GM12872 (cell line): Measurements from ENCODE around the gene LMF2.

Experiments
- CTCF ChIP-seq: IDR thresholded peaks from 3 replicates; pipeline ENCODE4 v1.5.1; 2011; ENCODE audit warnings: low read depth, mild to moderate bottlenecking, low read length, moderate library complexity; ENCODE audit not compliant: insufficient read depth

Gene LMF2

GRCh38 chr22:50517495-50518260, 10.2 kb upstream of the LMF2 start:
- TF ChIP-seq CTCF: no peak

- no peak for TF ChIP-seq CTCF
Measured at GRCh38 chr22:50516891-50517290, 9.4 kb upstream of the LMF2 start.

GRCh38 chr22:50516068-50516467, 8.6 kb upstream of the LMF2 start:
- TF ChIP-seq CTCF: no peak

GRCh38 chr22:50513175-50513574, 5.7 kb upstream of the LMF2 start:
- no peak for TF ChIP-seq CTCF

- TF ChIP-seq CTCF: no peak
Measured at GRCh38 chr22:50508897-50509296, 1.4 kb upstream of the LMF2 start.

- TF ChIP-seq CTCF: no peak
Measured at GRCh38 chr22:50507991-50508884, 736 bp upstream of the LMF2 start, which contains the start of gene NCAPH2. Gene NCAPH2, plus strand, starts transcription at chr22:50508224. Its CDS starts 114 bp downstream, at chr22:50508338.
